NK-92 treated with Interleukin-12 subunit alpha and Interleukin-12 subunit beta, amount 100 ng/mL, for 24 hours (cell line): ENCODE results near the gene SLC37A1.

ENCODE experiments used
- DNase-seq: peaks from one replicate; lab custom pipeline; 2025; lab: John Stamatoyannopoulos, UW

The SLC37A1 gene

GRCh38 chr21:42507418-42507817 lies 6.2 kb upstream of the SLC37A1 start:
- DNase-seq: no peak

- no peak for DNase-seq
Measured at GRCh38 chr21:42508371-42508770, 5.3 kb upstream of the SLC37A1 start.

DNA sequence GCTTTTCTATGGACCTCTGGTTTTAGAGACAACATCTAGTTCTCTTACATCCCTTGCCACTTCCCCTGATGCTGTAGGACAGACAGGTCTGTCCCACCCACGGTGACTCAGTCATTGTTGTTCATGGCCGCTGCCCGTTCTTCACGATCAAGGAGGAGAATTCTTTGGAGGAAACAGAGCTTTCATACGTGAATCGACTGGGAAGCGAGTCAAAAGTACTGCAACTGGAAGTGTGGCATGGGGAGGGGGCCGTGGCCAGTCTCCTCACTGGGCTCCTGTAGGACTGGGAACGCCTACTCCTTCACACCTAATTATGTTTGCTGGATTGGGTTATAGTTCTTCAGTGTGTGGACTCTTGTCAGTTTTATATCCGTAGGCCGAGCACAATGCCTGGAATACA lies 4.4 kb upstream of the SLC37A1 start:
- DNase-seq: no peak

GRCh38 chr21:42512346-42513034 lies 1.2 kb upstream of the SLC37A1 start:
- DNase-seq: no peak

GRCh38 chr21:42513985-42514882 lies 582 bp downstream of the SLC37A1 start:
- no peak for DNase-seq

DNA sequence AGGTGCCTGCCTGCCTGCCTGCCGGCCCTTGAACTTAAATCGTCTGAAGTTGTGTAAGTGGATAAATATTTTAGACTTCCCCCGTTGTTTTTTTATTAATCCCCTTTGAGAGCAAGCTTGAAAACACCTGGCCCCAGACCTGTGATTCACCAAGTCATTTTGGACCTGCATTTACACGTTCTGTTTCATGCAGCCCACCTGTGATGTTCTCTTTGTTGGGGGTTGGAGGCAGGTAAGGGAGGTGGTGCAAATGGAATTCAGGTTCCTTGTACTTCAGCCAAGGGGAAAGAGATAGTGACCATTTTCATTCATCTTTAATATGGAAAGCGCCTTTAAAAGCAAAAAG lies 1.2 kb downstream of the SLC37A1 start:
- no peak for DNase-seq

- DNase-seq: no peak
Measured at GRCh38 chr21:42515708-42516502, 2.3 kb downstream of the SLC37A1 start.

DNA sequence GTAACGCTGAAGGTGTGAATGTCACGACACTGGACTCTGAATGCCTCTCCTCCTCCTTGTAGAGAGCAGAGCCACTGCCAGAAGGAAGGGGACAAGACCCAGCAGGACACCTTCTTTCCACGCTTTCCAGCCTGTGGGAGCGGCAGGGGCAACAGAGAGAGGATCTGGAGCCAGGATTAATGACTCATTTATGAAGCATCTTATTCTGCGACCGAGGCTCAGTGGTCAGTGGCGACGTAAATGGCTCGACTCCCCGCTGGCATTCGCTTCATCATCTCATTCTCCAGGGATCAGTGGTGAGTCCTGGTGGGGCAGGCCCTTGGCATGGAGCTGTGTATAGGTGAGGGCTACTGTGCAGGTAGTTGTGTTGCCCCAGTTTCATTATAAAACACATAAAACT lies 4.6 kb downstream of the SLC37A1 start:
- no peak for DNase-seq

DNA sequence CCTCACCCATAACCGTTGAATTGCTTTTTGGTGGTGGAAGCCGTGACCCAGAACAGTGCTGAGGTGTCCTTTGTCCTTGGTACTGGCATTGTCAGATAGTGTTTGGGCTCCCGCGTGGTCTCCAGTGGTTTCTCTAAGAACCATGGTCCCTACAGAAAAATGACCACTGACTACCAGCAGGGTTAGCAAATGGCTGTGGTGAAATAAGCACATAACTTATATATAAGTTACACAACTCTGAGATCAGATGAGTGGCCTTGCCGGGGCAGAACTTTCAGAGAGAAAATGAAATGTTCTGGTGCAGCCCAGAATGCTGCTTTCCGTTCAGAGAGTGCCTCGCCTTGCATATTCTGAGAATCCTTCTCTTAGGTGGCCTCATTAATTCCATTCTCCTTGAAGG lies 5.0 kb downstream of the SLC37A1 start:
- no peak for DNase-seq

- DNase-seq: no peak
Measured at GRCh38 chr21:42520628-42521253, 7.1 kb downstream of the SLC37A1 start.

DNA sequence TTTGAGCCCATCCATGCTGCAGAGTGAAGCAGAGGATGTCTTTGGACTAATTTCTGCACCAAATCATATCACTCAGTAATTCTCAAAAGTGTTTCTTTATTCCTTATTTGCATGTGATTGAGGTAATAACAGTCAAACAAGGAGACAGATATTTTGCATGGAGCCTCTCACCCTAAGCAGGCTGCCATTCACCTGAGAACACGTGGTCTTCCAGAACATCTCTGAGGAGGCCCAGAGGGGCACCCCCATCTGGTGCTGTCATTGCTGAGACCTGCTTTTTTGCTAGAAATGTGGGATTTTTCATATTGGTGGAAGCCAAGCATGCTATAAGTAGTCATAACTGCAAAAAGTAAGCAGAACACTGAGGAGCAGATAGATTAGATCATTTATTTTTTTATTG lies 7.7 kb downstream of the SLC37A1 start:
- no peak for DNase-seq

DNA sequence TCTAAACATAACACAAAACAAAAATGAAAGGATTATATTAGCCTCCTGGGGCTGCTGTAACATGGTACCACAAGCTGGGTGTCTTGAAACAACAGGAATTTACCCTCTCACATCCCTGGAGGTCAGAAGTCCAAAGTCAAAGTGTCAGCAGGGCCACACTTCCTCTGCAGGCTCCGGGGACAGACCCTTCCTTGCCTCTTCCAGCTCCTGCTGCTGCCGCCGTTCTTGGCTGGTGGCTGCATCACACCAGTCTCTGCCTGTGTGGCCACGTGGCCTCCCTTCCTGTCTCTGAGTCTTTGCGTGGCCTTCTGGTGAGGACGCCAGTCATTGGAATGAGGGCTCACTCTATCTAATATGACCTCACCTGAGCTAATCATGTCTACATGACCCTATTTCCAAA lies 8.2 kb downstream of the SLC37A1 start:
- DNase-seq: no peak

DNA sequence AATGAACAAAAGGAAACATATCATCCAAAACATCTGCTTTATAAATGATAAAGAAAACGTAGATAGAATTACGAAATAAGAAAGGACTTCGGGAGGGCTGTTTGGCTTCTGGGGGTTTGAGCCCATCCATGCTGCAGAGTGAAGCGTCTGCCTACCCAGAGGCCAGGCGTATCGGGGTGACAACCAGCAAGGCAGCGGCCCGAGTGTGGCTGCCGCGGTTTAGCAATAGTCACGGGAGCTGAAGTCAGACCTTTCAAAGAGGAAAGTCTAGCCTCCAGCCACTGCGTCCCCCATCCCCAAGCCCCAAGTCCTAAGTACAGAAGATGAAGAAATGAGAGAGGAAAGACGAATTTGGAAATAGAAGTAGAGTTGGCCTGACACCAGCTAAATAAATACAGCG lies 8.6 kb downstream of the SLC37A1 start:
- DNase-seq: no peak

- no peak for DNase-seq
Measured at GRCh38 chr21:42522771-42523170, 9.1 kb downstream of the SLC37A1 start.

DNA sequence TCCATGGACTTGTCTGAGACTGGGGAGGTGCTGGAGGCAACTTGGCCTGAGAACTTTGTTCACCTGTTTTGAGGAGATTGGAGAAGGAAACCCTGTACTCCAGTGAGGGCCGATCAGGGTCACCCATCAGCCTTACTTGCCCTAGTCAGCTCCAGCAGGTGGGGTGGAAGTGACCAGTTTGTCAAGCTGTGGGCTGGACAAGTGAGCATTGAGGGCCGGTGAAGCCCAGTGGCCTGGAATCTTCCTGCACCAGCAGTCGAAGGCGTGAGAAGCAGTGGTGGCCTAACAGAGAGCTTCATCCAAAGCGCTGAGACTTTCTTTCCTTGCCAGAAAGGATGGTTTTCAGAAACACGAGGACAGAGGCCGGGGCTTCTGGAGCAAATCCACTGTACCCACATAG lies 9.6 kb downstream of the SLC37A1 start:
- no peak for DNase-seq

- no peak for DNase-seq
Measured at GRCh38 chr21:42523941-42524340, 10.3 kb downstream of the SLC37A1 start.

GRCh38 chr21:42524341-42525028 lies 10.8 kb downstream of the SLC37A1 start:
- no peak for DNase-seq

DNA sequence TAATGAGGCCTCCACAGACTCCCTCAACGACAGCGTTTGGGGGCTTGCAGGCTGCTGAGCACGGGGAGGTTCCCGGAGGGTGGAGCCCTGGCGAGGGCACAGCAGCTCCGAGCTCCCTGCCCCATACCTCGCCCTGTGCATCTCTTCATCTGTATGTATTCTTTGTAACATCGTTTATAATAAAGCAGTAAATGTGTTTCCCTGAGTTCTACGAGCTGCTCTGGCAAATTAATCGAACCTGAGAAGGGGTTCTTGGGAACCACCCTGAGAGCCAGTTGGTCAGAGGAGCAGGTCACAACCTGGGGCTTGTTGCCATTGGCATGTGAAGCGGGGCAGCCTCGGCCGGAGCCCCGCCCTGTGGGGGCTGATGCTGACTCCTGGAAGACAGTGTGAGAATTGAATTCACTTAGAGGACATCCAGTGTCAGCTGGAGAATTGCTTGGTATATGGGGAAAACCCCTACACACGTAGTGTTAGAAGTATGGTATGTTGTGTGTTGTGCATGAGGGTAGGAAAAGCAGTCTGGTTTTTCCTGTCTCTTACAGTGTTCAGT lies 11.5 kb downstream of the SLC37A1 start:
- no peak for DNase-seq

GRCh38 chr21:42525676-42526378 lies 12.2 kb downstream of the SLC37A1 start:
- no peak for DNase-seq

GRCh38 chr21:42526379-42526727 lies 12.7 kb downstream of the SLC37A1 start:
- no peak for DNase-seq

DNA sequence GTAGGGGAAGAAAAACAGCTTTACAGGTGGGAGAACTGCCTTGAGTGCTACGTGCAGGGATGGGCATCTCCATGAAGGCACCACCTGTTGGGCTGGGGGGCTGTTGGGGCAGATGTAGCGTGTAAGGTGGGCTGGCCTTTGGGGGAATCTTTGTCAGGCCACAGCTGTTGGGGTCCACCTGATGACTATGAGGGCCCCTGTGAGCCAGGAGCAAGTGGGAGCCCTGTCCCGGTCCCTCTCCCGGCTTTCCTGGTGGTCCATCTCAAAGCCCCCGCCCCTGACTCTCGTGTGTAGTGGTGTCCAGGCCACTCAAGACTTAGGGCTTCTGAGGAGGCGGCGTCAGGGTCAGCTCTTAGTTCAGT lies 13.5 kb downstream of the SLC37A1 start:
- DNase-seq: no peak
